OCI-LY7 (cell line): ENCODE results near the gene CRYBB3.

ENCODE experiments used
- CTCF ChIP-seq: fragments of 200-600 bp; sonication (generic); conservative IDR thresholded peaks from 2 replicates; pipeline ENCODE4 v1.5.1; 2014; ENCODE audit warnings: mild to moderate bottlenecking, antibody characterized with exemption, low read length, moderate library complexity, mixed read lengths
- EZH2phosphoT487 ChIP-seq: fragments of 200-600 bp; sonication (generic); IDR thresholded peaks from 2 replicates; pipeline ENCODE4 v1.6.1; 2018; ENCODE audit warnings: low read depth, borderline replicate concordance, mild to moderate bottlenecking, mixed run types, antibody characterized with exemption, low read length, moderate library complexity, mixed read lengths

DNA sequence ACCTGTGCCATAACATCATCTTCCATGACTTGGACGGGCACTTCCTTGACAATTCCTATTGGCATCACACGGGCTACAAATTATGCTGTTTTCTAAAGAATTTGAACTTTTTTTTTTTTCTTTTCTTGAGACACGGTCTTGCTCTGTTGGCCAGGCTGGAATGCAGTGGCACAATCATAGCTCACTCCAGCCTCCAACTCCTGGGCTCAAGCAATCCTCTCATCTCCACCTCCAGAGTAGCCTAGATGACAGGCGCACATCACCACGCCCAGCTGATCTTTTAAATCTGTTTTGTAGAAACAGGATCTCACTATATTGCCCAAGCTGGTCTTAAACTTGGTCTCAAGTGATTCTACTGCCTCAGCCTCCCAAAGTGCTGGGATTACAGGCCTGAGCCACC is 3.3 kb upstream of the CRYBB3 start:
- TF ChIP-seq CTCF (no peak), EZH2phosphoT487 (no peak)
